Naive B cell (primary cell): ENCODE data around the gene PLGRKT. TPM values are rescaled to one million over a fixed set of nuclear protein-coding genes. Genes with fewer than 3 reads are reported as not detected.
"Not testable (repeated sequence)": the region's sequence is repeated elsewhere in the genome, so short reads cannot be mapped to it uniquely, and the experiment has no call there.

Experiments
- ATAC-seq, 2 donors: fragments of 150-1000 bp; cut with Tn5 transposase; 2 replicates each; pipeline ENCODE4 v1.10.0; 2021; ENCODE audit warnings: low read depth in 2 of 2, mild to moderate bottlenecking in 2 of 2, moderate library complexity in 2 of 2
- DNase-seq: peaks from one replicate; pipeline ENCODE4 v3.0.0; 2022
- H3K27ac Mint-ChIP-seq, 6 donors: one replicate each; pipeline ENCODE4 v1.8.0; 2020 to 2022; ENCODE audit warnings: mild to moderate bottlenecking in 6 of 6, mixed read lengths in 6 of 6, moderate library complexity in 5 of 6, inconsistent platforms in 2 of 6
- H3K27me3 Mint-ChIP-seq, 3 donors: one replicate each; pipeline ENCODE4 v1.8.0; 2021 to 2022; ENCODE audit warnings: mixed read lengths in 3 of 3, mild to moderate bottlenecking in 1 of 3
- H3K36me3 Mint-ChIP-seq, 2 donors: one replicate each; pipeline ENCODE4 v1.8.0; 2020 to 2022; ENCODE audit warnings: mixed read lengths in 2 of 2, inconsistent platforms in 1 of 2, mild to moderate bottlenecking in 1 of 2
- H3K4me1 Mint-ChIP-seq, 3 donors: one replicate each; pipeline ENCODE4 v1.8.0; 2020 to 2022; ENCODE audit warnings: mixed read lengths in 3 of 3, inconsistent platforms in 1 of 3, mild to moderate bottlenecking in 1 of 3, moderate library complexity in 1 of 3
- H3K4me3 Mint-ChIP-seq, 8 donors: one replicate each; pipeline ENCODE4 v1.8.0; 2020 to 2022; ENCODE audit warnings: mild to moderate bottlenecking in 8 of 8, mixed read lengths in 8 of 8, moderate library complexity in 8 of 8, inconsistent platforms in 2 of 8
- H3K9me3 Mint-ChIP-seq, 7 donors: one replicate each; pipeline ENCODE4 v1.8.0; 2020 to 2022; ENCODE audit warnings: mixed read lengths in 7 of 7, mild to moderate bottlenecking in 5 of 7, inconsistent platforms in 2 of 7, moderate library complexity in 1 of 7
- polyA plus RNA-seq, 6 donors: library from polyadenylated mRNA; unstranded; fragments of 300-500 nt; fragmentation: Illumina TruSeq; gene quantifications; one replicate each; pipeline ENCODE4 v1.2.3, GENCODE V29; 2021; ENCODE audit warnings: low read depth in 6 of 6

PLGRKT gene
- polyA plus RNA-seq, 6 donors from 2014 or later, result 30.3 to 61.6 (median 49.1) TPM

GRCh38 chr9:5448461-5449435 lies 11.0 kb upstream of the PLGRKT start:
- H3K27ac Mint-ChIP-seq, result peak overlapping the region in 2 of 6 donors; percentile 63 to 89
- no peaks in the 10 kb centered on the region for H3K9me3 Mint-ChIP-seq
- no peak for ATAC-seq
- H3K36me3 Mint-ChIP-seq, result no peaks in the 10 kb centered on the region
- DNase-seq, result no peak
- peaks cover 19 to 37% (median 21%) of the 10 kb centered on the region in 3 donors for H3K4me1 Mint-ChIP-seq
- H3K4me3 Mint-ChIP-seq, result peak overlapping the region in 6 of 8 donors; percentile 27 to 96 (median 92)
- H3K27me3 Mint-ChIP-seq, result no peaks in the 10 kb centered on the region

GRCh38 chr9:5448016-5448415 lies 10.3 kb upstream of the PLGRKT start:
- DNase-seq, result no peak
- Mint-ChIP-seq H3K4me3 (peak overlapping the region in 1 of 8 donors; percentile 96), H3K9me3 (no peaks in the 10 kb centered on the region), H3K27ac (peak overlapping the region in 1 of 6 donors; percentile 49), H3K4me1 (peaks cover 19 to 37% (median 21%) of the 10 kb centered on the region in 3 donors), H3K36me3 (no peaks in the 10 kb centered on the region), H3K27me3 (no peaks in the 10 kb centered on the region)
- ATAC-seq, result no peak

- H3K4me1 Mint-ChIP-seq, result peaks cover 17 to 36% (median 19%) of the 10 kb centered on the region in 3 donors
Measured at GRCh38 chr9:5447337-5447736, 9.6 kb upstream of the PLGRKT start.

GRCh38 chr9:5446451-5447236 lies 8.9 kb upstream of the PLGRKT start:
- ATAC-seq (no peak), DNase-seq (no peak)
- Mint-ChIP-seq H3K9me3 (no peaks in the 10 kb centered on the region), H3K4me3 (no peak overlapping the region), H3K4me1 (peaks cover 12 to 32% (median 13%) of the 10 kb centered on the region in 3 donors), H3K36me3 (no peaks in the 10 kb centered on the region), H3K27ac (peak overlapping the region in 1 of 6 donors; percentile 19), H3K27me3 (no peaks in the 10 kb centered on the region)

More at GRCh38 chr9:5447337-5447736, 9.6 kb upstream of the PLGRKT start:
- Mint-ChIP-seq H3K9me3 (no peaks in the 10 kb centered on the region), H3K27ac (no peak overlapping the region), H3K27me3 (no peaks in the 10 kb centered on the region), H3K4me3 (peak overlapping the region in 1 of 8 donors; percentile 96), H3K36me3 (no peaks in the 10 kb centered on the region)
- ATAC-seq (no peak), DNase-seq (no peak)

- peaks cover 6 to 26% (median 10%) of the 10 kb centered on the region in 3 donors for H3K4me1 Mint-ChIP-seq
- H3K4me3 Mint-ChIP-seq, result no peak overlapping the region
- no peaks in the 10 kb centered on the region for H3K36me3 Mint-ChIP-seq
- H3K9me3 Mint-ChIP-seq, result no peaks in the 10 kb centered on the region
- no peaks in the 10 kb centered on the region for H3K27me3 Mint-ChIP-seq
- H3K27ac Mint-ChIP-seq, result no peak overlapping the region
- DNase-seq (no peak), ATAC-seq (no peak)
Measured at GRCh38 chr9:5445886-5446285, 8.2 kb upstream of the PLGRKT start.

- not testable (repeated sequence) for H3K4me3 Mint-ChIP-seq, H3K9me3 Mint-ChIP-seq, ATAC-seq, H3K36me3 Mint-ChIP-seq, H3K27ac Mint-ChIP-seq, H3K27me3 Mint-ChIP-seq, DNase-seq
- peaks cover 3 to 21% (median 5%) of the 10 kb centered on the region in 3 donors for H3K4me1 Mint-ChIP-seq
Measured at GRCh38 chr9:5445096-5445495, 7.4 kb upstream of the PLGRKT start.

GRCh38 chr9:5443850-5444249 lies 6.1 kb upstream of the PLGRKT start:
- no peaks in the 10 kb centered on the region for H3K36me3 Mint-ChIP-seq
- no peaks in the 10 kb centered on the region for H3K9me3 Mint-ChIP-seq
- H3K27me3 Mint-ChIP-seq, result no peaks in the 10 kb centered on the region
- H3K27ac Mint-ChIP-seq, result no peak overlapping the region
- H3K4me3 Mint-ChIP-seq, result no peak overlapping the region
- H3K4me1 Mint-ChIP-seq, result peaks cover 3 to 19% (median 11%) of the 10 kb centered on the region in 3 donors
- DNase-seq (no peak), ATAC-seq (no peak)

- H3K27ac Mint-ChIP-seq, result peak overlapping the region in 1 of 6 donors; percentile 39
- DNase-seq (peak; percentile 31), ATAC-seq (no peak)
- H3K4me3 Mint-ChIP-seq, result peak overlapping the region in 1 of 8 donors; percentile 2
- H3K27me3 Mint-ChIP-seq, result no peaks in the 10 kb centered on the region
- no peaks in the 10 kb centered on the region for H3K36me3 Mint-ChIP-seq
- H3K9me3 Mint-ChIP-seq, result no peaks in the 10 kb centered on the region
- peaks cover 14 to 31% (median 23%) of the 10 kb centered on the region in 3 donors for H3K4me1 Mint-ChIP-seq
Measured at GRCh38 chr9:5442400-5443011, 4.8 kb upstream of the PLGRKT start.

GRCh38 chr9:5441043-5441442 lies 3.3 kb upstream of the PLGRKT start:
- H3K27me3 Mint-ChIP-seq, result no peaks in the 10 kb centered on the region
- DNase-seq (no peak), ATAC-seq (no peak)
- H3K4me3 Mint-ChIP-seq, result no peak overlapping the region
- H3K27ac Mint-ChIP-seq, result peak overlapping the region in 2 of 6 donors; percentile 15 to 39
- no peaks in the 10 kb centered on the region for H3K9me3 Mint-ChIP-seq
- H3K4me1 Mint-ChIP-seq, result peaks cover 26 to 39% (median 35%) of the 10 kb centered on the region in 3 donors
- no peaks in the 10 kb centered on the region for H3K36me3 Mint-ChIP-seq

GRCh38 chr9:5440426-5440825 lies 2.7 kb upstream of the PLGRKT start:
- Mint-ChIP-seq H3K4me3 (no peak overlapping the region), H3K27ac (peak overlapping the region in 2 of 6 donors; percentile 2 to 79), H3K9me3 (no peaks in the 10 kb centered on the region), H3K27me3 (no peaks in the 10 kb centered on the region), H3K36me3 (peaks cover 0 to 3% of the 10 kb centered on the region in 2 donors), H3K4me1 (peaks cover 27 to 36% (median 35%) of the 10 kb centered on the region in 3 donors)
- ATAC-seq (no peak), DNase-seq (no peak)

GRCh38 chr9:5438301-5439162 lies 807 bp upstream of the PLGRKT start:
- Mint-ChIP-seq H3K4me3 (peak overlapping the region; percentile 85 to 97 (median 96)), H3K4me1 (peaks cover 31 to 35% (median 35%) of the 10 kb centered on the region in 3 donors), H3K27me3 (no peaks in the 10 kb centered on the region), H3K27ac (peak overlapping the region; percentile 96 to 99 (median 98)), H3K9me3 (no peaks in the 10 kb centered on the region), H3K36me3 (peaks cover 0 to 8% of the 10 kb centered on the region in 2 donors)
- DNase-seq (peak; percentile 52), ATAC-seq (peak; percentile 59 to 64)

- Mint-ChIP-seq H3K4me1 (peaks cover 31 to 35% (median 33%) of the 10 kb centered on the region in 3 donors), H3K4me3 (peak overlapping the region in 7 of 8 donors; percentile 85 to 97 (median 95)), H3K27me3 (no peaks in the 10 kb centered on the region), H3K9me3 (no peaks in the 10 kb centered on the region), H3K36me3 (peaks cover 0 to 8% of the 10 kb centered on the region in 2 donors), H3K27ac (peak overlapping the region in 5 of 6 donors; percentile 5 to 97 (median 88))
- DNase-seq (no peak), ATAC-seq (no peak)
Measured at GRCh38 chr9:5436441-5436840, 1.3 kb downstream of the PLGRKT start.
